GM19397 (cell line): ENCODE data around the gene NUP54.

Experiments
- ATAC-seq: cut with Tn5 transposase; IDR thresholded peaks from one replicate; pipeline ENCODE4 v1.9.1; 2021; ENCODE audit warnings: mild to moderate bottlenecking, moderate library complexity; ENCODE audit not compliant: unreplicated experiment

NUP54 gene

GRCh38 chr4:76148142-76148865 is at the start of gene NUP54:
NUP54 (minus strand) TSS chr4:76148397; CDS start chr4:76148374, 23 bp downstream.
- peak; percentile 99 for ATAC-seq

GRCh38 chr4:76197031-76197743 is 49.0 kb upstream of the NUP54 start:
- ATAC-seq: no peak

GRCh38 chr4:76196376-76196775 is 48.2 kb upstream of the NUP54 start:
- ATAC-seq: no peak

GRCh38 chr4:76195326-76195725 is 47.1 kb upstream of the NUP54 start:
- no peak for ATAC-seq

GRCh38 chr4:76194325-76194724 is 46.1 kb upstream of the NUP54 start:
- ATAC-seq: no peak

- no peak for ATAC-seq
These were observed 44.0 kb upstream of the NUP54 start for GRCh38 chr4:76192236-76192635.

GRCh38 chr4:76188557-76188956 is 40.4 kb upstream of the NUP54 start:
- ATAC-seq: no peak

GRCh38 chr4:76188149-76188548 is 40.0 kb upstream of the NUP54 start:
- ATAC-seq: no peak

GRCh38 chr4:76187152-76187551 is 39.0 kb upstream of the NUP54 start:
- no peak for ATAC-seq

GRCh38 chr4:76182463-76182862 is 34.3 kb upstream of the NUP54 start:
- ATAC-seq: no peak

- ATAC-seq: peak; percentile 74
These were observed 31.5 kb upstream of the NUP54 start for GRCh38 chr4:76179398-76180318.

- ATAC-seq: no peak
These were observed 30.1 kb upstream of the NUP54 start for GRCh38 chr4:76178296-76178695.

- no peak for ATAC-seq
These were observed 29.5 kb upstream of the NUP54 start for GRCh38 chr4:76177709-76178108.

- no peak for ATAC-seq
These were observed 27.1 kb upstream of the NUP54 start for GRCh38 chr4:76175336-76175735.

- ATAC-seq: no peak
These were observed 26.0 kb upstream of the NUP54 start for GRCh38 chr4:76174216-76174615.

GRCh38 chr4:76168688-76169087 is 20.5 kb upstream of the NUP54 start:
- ATAC-seq: no peak

- no peak for ATAC-seq
These were observed 18.3 kb upstream of the NUP54 start for GRCh38 chr4:76166480-76166879.

GRCh38 chr4:76160355-76160754 is 12.2 kb upstream of the NUP54 start:
- no peak for ATAC-seq

- ATAC-seq: no peak
These were observed 8.4 kb upstream of the NUP54 start for GRCh38 chr4:76156635-76157034.

- ATAC-seq: no peak
These were observed 7.8 kb upstream of the NUP54 start for GRCh38 chr4:76155979-76156378.

GRCh38 chr4:76153356-76153755 is 5.2 kb upstream of the NUP54 start:
- ATAC-seq: no peak
